Panc1 (cell line): ENCODE results near the gene RPUSD1. TPM values are rescaled to one million over a fixed set of nuclear protein-coding genes. Genes with fewer than 3 reads are reported as not detected.

ENCODE experiments used
- ATAC-seq: fragments of 200-7000 bp; cut with Tn5 transposase; 2 replicates; pipeline ENCODE4 v1.9.1; 2020; ENCODE audit warnings: mild to moderate bottlenecking, moderate library complexity
- BruUV-seq: library from RNA; stranded (reverse); fragments of 400-500 nt; replicated peaks from 2 replicates; lab custom pipeline; 2021; lab: Mats Ljungman, UMichigan
- CTCF ChIA-PET: fragments of 300-600 bp; sonication (Branson Sonifier 250); formaldehyde crosslinking; loops from one replicate; lab custom pipeline; 2022; ENCODE audit warnings: antibody characterized with exemption; lab: Charles Lee
- POLR2A ChIA-PET: fragments of 300-600 bp; sonication (Branson Sonifier 250); formaldehyde crosslinking; loops from one replicate; lab custom pipeline; 2022; ENCODE audit warnings: antibody characterized with exemption; lab: Charles Lee
- DNase-seq: peaks from one replicate; pipeline ENCODE4 v3.0.0-alpha.2; 2010; ENCODE audit warnings: low read depth, low spot score
- H3K27ac ChIP-seq: 2 replicates; pipeline ENCODE4 v1.5.1; 2011; ENCODE audit warnings: mild to moderate bottlenecking, low read length, inconsistent platforms
- H3K27me3 ChIP-seq: fragments of 200-500 bp; sonication (Bioruptor generic); 2 replicates; pipeline ENCODE4 v1.6.0; 2014; ENCODE audit warnings: low read length, inconsistent platforms; ENCODE audit not compliant: control insufficient read depth, insufficient read depth
- H3K36me3 ChIP-seq: fragments of 200-500 bp; sonication (Bioruptor generic); 2 replicates; pipeline ENCODE4 v1.5.1; 2014; ENCODE audit warnings: inconsistent platforms, mild to moderate bottlenecking, low read length, moderate library complexity; ENCODE audit not compliant: control insufficient read depth, insufficient read depth
- H3K4me1 ChIP-seq: 2 replicates; pipeline ENCODE4 v1.5.1; 2011; ENCODE audit warnings: inconsistent platforms, mild to moderate bottlenecking, low read length, moderate library complexity; ENCODE audit not compliant: control insufficient read depth, insufficient read depth
- H3K4me3 ChIP-seq, 2 experiments: 2 replicates each; pipeline ENCODE4 v1.5.1; 2011 to 2012; ENCODE audit warnings: low read depth in 2 of 2, low read length in 2 of 2, mild to moderate bottlenecking in 2 of 2, inconsistent platforms in 1 of 2, moderate library complexity in 1 of 2
- H3K9me3 ChIP-seq: fragments of 200-500 bp; sonication (Bioruptor generic); 2 replicates; pipeline ENCODE4 v1.5.1; 2014; ENCODE audit warnings: low read depth, mild to moderate bottlenecking, inconsistent platforms, low read length, moderate library complexity; ENCODE audit not compliant: control insufficient read depth, insufficient read depth
- CTCF ChIP-seq: fragments of 450-650 bp; IDR thresholded peaks from 2 replicates; pipeline ENCODE4 v1.5.1; 2017; ENCODE audit warnings: mild to moderate bottlenecking
- POLR2AphosphoS5 ChIP-seq: IDR thresholded peaks from 2 replicates; pipeline ENCODE4 v1.6.1; 2012; ENCODE audit warnings: mild to moderate bottlenecking, low read depth, low read length, moderate library complexity
- REST ChIP-seq, 2 experiments: IDR thresholded peaks; 2 replicates each; pipeline ENCODE4 v1.6.1; 2011 to 2012; ENCODE audit warnings: low read depth in 2 of 2, control low read depth in 1 of 2, low read length in 1 of 2, mild to moderate bottlenecking in 1 of 2, moderate library complexity in 1 of 2; ENCODE audit not compliant: insufficient read depth in 1 of 2
- SIN3A ChIP-seq: IDR thresholded peaks from 2 replicates; pipeline ENCODE4 v1.6.1; 2012; ENCODE audit warnings: low read depth, mild to moderate bottlenecking, low read length, moderate library complexity, borderline replicate concordance; ENCODE audit not compliant: insufficient read depth
- TCF7L2 ChIP-seq: IDR thresholded peaks from 2 replicates; pipeline ENCODE4 v1.6.1; 2011; ENCODE audit warnings: mild to moderate bottlenecking, low read depth, low read length, inconsistent platforms
- in situ Hi-C: cut with HindIII; loops from 2 replicates; pipeline ENCODE4 v1.10.0; 2016; ENCODE audit warnings: low sequenced_read_pairs, low pct_unique_long_range_greater_than_20kb
- intact Hi-C: fragments of 100-400 bp; cut with micrococcal nuclease; formaldehyde crosslinking; loops from one replicate; pipeline ENCODE4 v1.10.0; 2022; ENCODE audit not compliant: unreplicated experiment
- total RNA-seq: library from RNA; stranded (reverse); gene quantifications from one replicate; pipeline ENCODE4 v1.2.1, GENCODE V29; 2021; ENCODE audit not compliant: unreplicated experiment

RPUSD1 gene
- total RNA-seq, 1 experiment from 2014 or later = 61.1 TPM

- in situ Hi-C loops (no loop called here), intact Hi-C loops (loop anchor here (5.0 kb wide), 1 partner anchor 47 kb away; the partner anchor contains the start of genes CHTF18 and RPUSD1)
- CTCF ChIA-PET = interaction anchor here (0.7 to 0.9 kb wide), 2 partner anchors 19 to 45 kb away, joined by 3 to 4 read pairs; no protein-coding TSS in a partner anchor
Observed at GRCh38 chr16:740459-740763, 47.8 kb downstream of the RPUSD1 start.

More at GRCh38 chr16:740459-740763, 47.8 kb downstream of the RPUSD1 start:
- peak; percentile 52 for ATAC-seq
- H3K27ac ChIP-seq = peak overlapping the region; percentile 83
- POLR2A ChIA-PET = no interaction called here
- no TSS peak for BruUV-seq
- H3K9me3 ChIP-seq = no peaks in the 10 kb centered on the region
- peaks cover 8% of the 10 kb centered on the region; the same call in 1 of the 2 replicates for H3K4me1 ChIP-seq
- H3K4me3 ChIP-seq = peak overlapping the region; percentile 66 to 89
- peaks cover 5% of the 10 kb centered on the region for H3K36me3 ChIP-seq
- DNase-seq = no peak
- no peaks in the 10 kb centered on the region for H3K27me3 ChIP-seq
- TF ChIP-seq TCF7L2 (no peak), POLR2AphosphoS5 (no peak), CTCF (no peak), REST (IDR thresholded peaks at IDR 0.05; ENCODE audit: insufficient read depth in 1 of 2, low read depth in 2 of 2, low read length in 1 of 2) (no peak), SIN3A (no peak; the same call in 1 of the 2 replicates)
